PFSK-1 (cell line): Measurements from ENCODE around the gene COL5A2.

Experiments used
- FOXP2 ChIP-seq: optimal IDR thresholded peaks from 2 replicates; pipeline ENCODE3; 2011; ENCODE audit warnings: borderline replicate concordance, control low read depth, inconsistent platforms; ENCODE audit not compliant: insufficient read depth; ENCODE audit errors: extremely low read length, extremely low read depth
- POLR2AphosphoS5 ChIP-seq: IDR thresholded peaks from 2 replicates; pipeline ENCODE4 v1.6.1; 2012; ENCODE audit warnings: low read depth, mild to moderate bottlenecking, control low read depth, low read length, moderate library complexity
- SIN3A ChIP-seq: IDR thresholded peaks from 2 replicates; pipeline ENCODE4 v1.6.1; 2012; ENCODE audit warnings: mild to moderate bottlenecking, low read length, moderate library complexity, borderline replicate concordance; ENCODE audit not compliant: insufficient read depth
- TAF1 ChIP-seq: IDR thresholded peaks from 2 replicates; pipeline ENCODE4 v1.6.1; 2012; ENCODE audit warnings: low read length, control low read depth, borderline replicate concordance; ENCODE audit not compliant: insufficient read depth
- TF ChIP-seq, protein P1 (sequence below), 2 experiments: IDR thresholded peaks; 2 replicates each; pipeline versions ENCODE4 v1.6.1 to v1.8.0; 2011 to 2012; ENCODE audit warnings: low read depth in 2 of 2, low read length in 2 of 2, control low read depth in 1 of 2, inconsistent platforms in 1 of 2, mild to moderate bottlenecking in 1 of 2, moderate library complexity in 1 of 2; ENCODE audit not compliant: insufficient read depth in 1 of 2

The COL5A2 gene

DNA sequence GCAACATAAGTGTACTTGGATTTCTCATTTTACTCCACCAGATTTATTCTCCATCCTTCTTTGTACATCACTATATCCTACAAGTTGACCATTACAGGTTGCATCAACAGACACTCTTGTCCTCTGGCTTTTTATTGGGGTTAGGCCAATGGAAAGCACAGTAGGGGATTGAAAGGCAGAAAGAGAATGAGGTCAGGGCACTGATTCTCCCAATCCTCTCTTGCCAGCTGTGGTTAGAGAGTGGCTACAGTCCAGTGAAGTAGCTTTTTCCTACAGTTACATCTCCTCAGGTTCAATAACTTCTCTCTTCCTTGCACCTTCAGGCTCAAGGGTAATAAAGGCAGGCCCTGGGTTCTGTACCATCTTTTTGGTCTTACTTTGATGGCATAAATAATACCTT lies 20.2 kb upstream of the COL5A2 start:
- TF ChIP-seq POLR2AphosphoS5: no peak
- no peak for TF ChIP-seq SIN3A
- TF ChIP-seq, protein P1, sequence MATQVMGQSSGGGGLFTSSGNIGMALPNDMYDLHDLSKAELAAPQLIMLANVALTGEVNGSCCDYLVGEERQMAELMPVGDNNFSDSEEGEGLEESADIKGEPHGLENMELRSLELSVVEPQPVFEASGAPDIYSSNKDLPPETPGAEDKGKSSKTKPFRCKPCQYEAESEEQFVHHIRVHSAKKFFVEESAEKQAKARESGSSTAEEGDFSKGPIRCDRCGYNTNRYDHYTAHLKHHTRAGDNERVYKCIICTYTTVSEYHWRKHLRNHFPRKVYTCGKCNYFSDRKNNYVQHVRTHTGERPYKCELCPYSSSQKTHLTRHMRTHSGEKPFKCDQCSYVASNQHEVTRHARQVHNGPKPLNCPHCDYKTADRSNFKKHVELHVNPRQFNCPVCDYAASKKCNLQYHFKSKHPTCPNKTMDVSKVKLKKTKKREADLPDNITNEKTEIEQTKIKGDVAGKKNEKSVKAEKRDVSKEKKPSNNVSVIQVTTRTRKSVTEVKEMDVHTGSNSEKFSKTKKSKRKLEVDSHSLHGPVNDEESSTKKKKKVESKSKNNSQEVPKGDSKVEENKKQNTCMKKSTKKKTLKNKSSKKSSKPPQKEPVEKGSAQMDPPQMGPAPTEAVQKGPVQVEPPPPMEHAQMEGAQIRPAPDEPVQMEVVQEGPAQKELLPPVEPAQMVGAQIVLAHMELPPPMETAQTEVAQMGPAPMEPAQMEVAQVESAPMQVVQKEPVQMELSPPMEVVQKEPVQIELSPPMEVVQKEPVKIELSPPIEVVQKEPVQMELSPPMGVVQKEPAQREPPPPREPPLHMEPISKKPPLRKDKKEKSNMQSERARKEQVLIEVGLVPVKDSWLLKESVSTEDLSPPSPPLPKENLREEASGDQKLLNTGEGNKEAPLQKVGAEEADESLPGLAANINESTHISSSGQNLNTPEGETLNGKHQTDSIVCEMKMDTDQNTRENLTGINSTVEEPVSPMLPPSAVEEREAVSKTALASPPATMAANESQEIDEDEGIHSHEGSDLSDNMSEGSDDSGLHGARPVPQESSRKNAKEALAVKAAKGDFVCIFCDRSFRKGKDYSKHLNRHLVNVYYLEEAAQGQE (IDR thresholded peaks at IDR 0.05; ENCODE audit: insufficient read depth in 1 of 2, low read depth in 2 of 2, low read length in 2 of 2): no peak
- no peak for TF ChIP-seq FOXP2
- no peak for TF ChIP-seq TAF1

- TF ChIP-seq TAF1 (no peak), POLR2AphosphoS5 (no peak)
These were observed 13.2 kb upstream of the COL5A2 start for GRCh38 chr2:189192766-189193165.

- TF ChIP-seq SIN3A: no peak
- TF ChIP-seq FOXP2: no peak
- no peak for TF ChIP-seq TAF1
- TF ChIP-seq, protein P1 (IDR thresholded peaks at IDR 0.05; ENCODE audit: insufficient read depth in 1 of 2, low read depth in 2 of 2, low read length in 2 of 2): no peak
- no peak for TF ChIP-seq POLR2AphosphoS5
These were observed 12.2 kb upstream of the COL5A2 start for GRCh38 chr2:189191766-189192165.

DNA sequence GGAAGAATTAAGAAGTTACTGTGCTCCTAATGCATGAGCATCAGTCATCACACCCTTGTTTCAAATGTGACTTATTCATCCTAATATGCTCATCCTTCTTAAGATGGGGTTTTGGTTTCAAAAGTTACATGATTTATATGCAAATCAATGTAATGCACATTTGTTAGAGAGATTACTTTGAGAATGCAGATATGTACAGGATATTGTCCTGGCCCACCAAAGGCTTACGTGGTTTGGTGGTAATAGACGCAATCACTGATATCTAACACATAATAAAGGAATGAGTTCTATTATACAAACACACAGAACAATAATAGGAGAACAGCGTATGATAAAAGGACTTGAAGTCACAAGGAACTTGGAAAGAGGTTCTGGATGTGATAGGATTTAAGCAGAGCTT lies 11.1 kb upstream of the COL5A2 start:
- TF ChIP-seq TAF1: no peak
- TF ChIP-seq FOXP2: no peak
- no peak for TF ChIP-seq POLR2AphosphoS5
- TF ChIP-seq SIN3A: no peak
- TF ChIP-seq, protein P1 (IDR thresholded peaks at IDR 0.05; ENCODE audit: insufficient read depth in 1 of 2, low read depth in 2 of 2, low read length in 2 of 2): no peak

- TF ChIP-seq TAF1 (no peak), POLR2AphosphoS5 (no peak), FOXP2 (no peak), SIN3A (no peak)
- TF ChIP-seq, protein P1 (IDR thresholded peaks at IDR 0.05; ENCODE audit: insufficient read depth in 1 of 2, low read depth in 2 of 2, low read length in 2 of 2): no peak
These were observed 8.7 kb upstream of the COL5A2 start for GRCh38 chr2:189188115-189188805.
